H1 (cell line): ENCODE measurements around the gene BTG2. TPM values are rescaled to one million over a fixed set of nuclear protein-coding genes. Genes with fewer than 3 reads are reported as not detected.

Source experiments
- EGR1 ChIP-seq: IDR thresholded peaks from 2 replicates; pipeline ENCODE4 v1.6.1; 2011; ENCODE audit warnings: low read depth, low read length, borderline replicate concordance
- POLR2A ChIP-seq, 2 experiments: IDR thresholded peaks; 1 replicate in 1 of 2; 2 replicates in 1 of 2; pipeline ENCODE4 v1.6.1; 2011; ENCODE audit warnings: low read depth in 2 of 2, low read length in 2 of 2, mild to moderate bottlenecking in 2 of 2; ENCODE audit errors: control extremely low read depth in 1 of 2
- TCF12 ChIP-seq: IDR thresholded peaks from 2 replicates; pipeline ENCODE4 v1.6.1; 2011; ENCODE audit warnings: low read depth, mild to moderate bottlenecking, low read length
- polyA plus RNA-seq, 7 experiments: library from polyadenylated mRNA; depleted of rRNA in 3 of 7; stranded (reverse) in 5 of 7; unstranded in 2 of 7; fragments of >200 nt in 5 of 7; fragments of 200-250 nt in 2 of 7; gene quantifications; 1 replicate in 5 of 7; 2 replicates in 1 of 7; 4 replicates in 1 of 7; pipeline versions ENCODE4 v1.2.1 to v1.2.3, GENCODE V29; 2011 to 2013; ENCODE audit warnings: missing spikeins in 2 of 7, mixed read lengths in 2 of 7
- total RNA-seq: library from RNA; stranded (reverse); fragmentation: NEBNext Ultra II Directional; extraction: Animal tissue kit (Norgen Biotek cat#: 25700); gene quantifications from 2 replicates; pipeline ENCODE4 v1.2.1, GENCODE V29; 2021
- TF ChIP-seq, protein P1 (sequence below), 3 experiments: IDR thresholded peaks; 1 replicate in 2 of 3; 2 replicates in 1 of 3; pipeline versions ENCODE4 v1.5.1 to v1.6.1; 2011; ENCODE audit warnings: low read length in 3 of 3, mild to moderate bottlenecking in 3 of 3, inconsistent platforms in 2 of 3, low read depth in 1 of 3, moderate library complexity in 1 of 3; ENCODE audit not compliant: insufficient read depth in 1 of 3; ENCODE audit errors: control extremely low read depth in 1 of 3
- TF ChIP-seq, protein P2 (sequence below): IDR thresholded peaks from 2 replicates; pipeline ENCODE4 v1.6.1; 2012; ENCODE audit warnings: low read length, inconsistent platforms

The BTG2 gene
- total and polyA plus RNA-seq, 2 of the 8 experiments (the other 6 are each of a cell fraction or from before 2014, with no cell fraction given) = 4.8 to 11.0 TPM

DNA sequence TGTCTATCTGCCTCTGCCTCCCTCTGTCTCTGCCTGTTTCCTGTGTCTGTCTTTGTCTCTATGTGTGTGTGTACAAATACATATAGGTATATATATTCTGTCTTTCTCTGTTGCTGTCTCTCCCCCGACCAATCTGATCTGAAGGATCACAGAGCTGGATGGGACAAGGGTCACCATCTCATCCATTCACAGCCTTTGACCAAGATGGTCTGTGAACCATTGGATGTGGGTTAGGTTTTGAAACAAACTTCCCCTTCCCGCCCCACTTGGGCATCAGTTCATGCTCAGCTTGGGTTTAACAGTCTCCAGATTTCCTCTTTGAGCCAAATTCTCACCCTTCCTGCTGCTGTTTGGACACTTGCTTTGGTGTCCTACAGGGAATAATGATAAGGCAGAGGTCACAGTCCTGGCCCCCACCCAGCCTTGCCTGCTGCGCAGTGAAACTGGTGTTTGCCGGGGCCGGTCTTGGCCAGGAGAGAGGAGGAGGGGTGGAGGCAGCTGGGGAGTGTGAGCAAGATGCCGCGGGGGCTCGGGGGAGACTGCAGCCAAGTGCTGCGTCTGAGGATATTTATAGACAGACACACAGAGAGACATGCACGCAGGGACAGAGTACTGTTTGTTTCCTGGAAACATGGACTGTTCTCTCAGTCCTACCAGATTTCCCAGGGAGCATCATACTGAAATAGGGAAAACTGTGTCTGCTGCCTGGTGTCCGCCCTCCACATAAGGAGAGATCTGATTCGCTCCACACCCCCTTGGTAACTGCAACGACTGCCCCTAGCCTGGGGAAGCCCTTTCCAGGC, 27.0 kb upstream of the BTG2 start (continued):
- TF ChIP-seq, protein P1, sequence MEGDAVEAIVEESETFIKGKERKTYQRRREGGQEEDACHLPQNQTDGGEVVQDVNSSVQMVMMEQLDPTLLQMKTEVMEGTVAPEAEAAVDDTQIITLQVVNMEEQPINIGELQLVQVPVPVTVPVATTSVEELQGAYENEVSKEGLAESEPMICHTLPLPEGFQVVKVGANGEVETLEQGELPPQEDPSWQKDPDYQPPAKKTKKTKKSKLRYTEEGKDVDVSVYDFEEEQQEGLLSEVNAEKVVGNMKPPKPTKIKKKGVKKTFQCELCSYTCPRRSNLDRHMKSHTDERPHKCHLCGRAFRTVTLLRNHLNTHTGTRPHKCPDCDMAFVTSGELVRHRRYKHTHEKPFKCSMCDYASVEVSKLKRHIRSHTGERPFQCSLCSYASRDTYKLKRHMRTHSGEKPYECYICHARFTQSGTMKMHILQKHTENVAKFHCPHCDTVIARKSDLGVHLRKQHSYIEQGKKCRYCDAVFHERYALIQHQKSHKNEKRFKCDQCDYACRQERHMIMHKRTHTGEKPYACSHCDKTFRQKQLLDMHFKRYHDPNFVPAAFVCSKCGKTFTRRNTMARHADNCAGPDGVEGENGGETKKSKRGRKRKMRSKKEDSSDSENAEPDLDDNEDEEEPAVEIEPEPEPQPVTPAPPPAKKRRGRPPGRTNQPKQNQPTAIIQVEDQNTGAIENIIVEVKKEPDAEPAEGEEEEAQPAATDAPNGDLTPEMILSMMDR (IDR thresholded peaks at IDR 0.05; ENCODE audit: control extremely low read depth in 1 of 3, insufficient read depth in 1 of 3, low read depth in 1 of 3, low read length in 3 of 3) = no peak
- TF ChIP-seq, protein P2, sequence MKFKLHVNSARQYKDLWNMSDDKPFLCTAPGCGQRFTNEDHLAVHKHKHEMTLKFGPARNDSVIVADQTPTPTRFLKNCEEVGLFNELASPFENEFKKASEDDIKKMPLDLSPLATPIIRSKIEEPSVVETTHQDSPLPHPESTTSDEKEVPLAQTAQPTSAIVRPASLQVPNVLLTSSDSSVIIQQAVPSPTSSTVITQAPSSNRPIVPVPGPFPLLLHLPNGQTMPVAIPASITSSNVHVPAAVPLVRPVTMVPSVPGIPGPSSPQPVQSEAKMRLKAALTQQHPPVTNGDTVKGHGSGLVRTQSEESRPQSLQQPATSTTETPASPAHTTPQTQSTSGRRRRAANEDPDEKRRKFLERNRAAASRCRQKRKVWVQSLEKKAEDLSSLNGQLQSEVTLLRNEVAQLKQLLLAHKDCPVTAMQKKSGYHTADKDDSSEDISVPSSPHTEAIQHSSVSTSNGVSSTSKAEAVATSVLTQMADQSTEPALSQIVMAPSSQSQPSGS = no peak
- TF ChIP-seq TCF12 (no peak), POLR2A (IDR thresholded peaks at IDR 0.05; ENCODE audit: control extremely low read depth in 1 of 2, low read depth in 2 of 2, low read length in 2 of 2) (no peak), EGR1 (no peak)
- TF ChIP-seq, all 59 proteins: peak for 0
